K562 (cell line): Measurements from ENCODE around the gene TFAP2A. TPM values are rescaled to one million over a fixed set of nuclear protein-coding genes. Genes with fewer than 3 reads are reported as not detected.

Source experiments
- ARID1B ChIP-seq: fragments of 450-650 bp; IDR thresholded peaks from 2 replicates; pipeline ENCODE4 v1.6.1; 2016; ENCODE audit warnings: antibody characterized with exemption, mild to moderate bottlenecking, inconsistent platforms
- ATF1 ChIP-seq, 2 experiments: fragments of 450-650 bp in 1 of 2; IDR thresholded peaks; 2 replicates each; pipeline ENCODE4 v1.6.1; 2016; ENCODE audit warnings: missing compliant biosample characterization in 1 of 2, missing genetic modification characterization in 1 of 2
- BACH1 ChIP-seq: fragments of 200-800 bp; sonication (Bioruptor generic); IDR thresholded peaks from 2 replicates; pipeline ENCODE4 v1.6.1; 2016; ENCODE audit warnings: missing genetic modification characterization, missing compliant biosample characterization
- BCOR ChIP-seq: fragments of 450-650 bp; IDR thresholded peaks from 2 replicates; pipeline ENCODE4 v1.6.1; 2016
- CBFA2T3 ChIP-seq: fragments of 450-650 bp; IDR thresholded peaks from 2 replicates; pipeline ENCODE4 v1.6.1; 2017
- CCNT2 ChIP-seq: IDR thresholded peaks from 2 replicates; pipeline ENCODE4 v1.6.1; 2011; ENCODE audit warnings: borderline replicate concordance, low read depth, mild to moderate bottlenecking, moderate library complexity, mixed read lengths, low read length; ENCODE audit not compliant: insufficient read length; ENCODE audit errors: extremely low read depth
- CEBPB ChIP-seq: fragments of 450-650 bp; IDR thresholded peaks from 2 replicates; pipeline ENCODE4 v1.6.1; 2016; ENCODE audit warnings: missing genetic modification characterization, missing compliant biosample characterization
- ELF2 ChIP-seq: fragments of 250-450 bp; sonication (Bioruptor Pico); IDR thresholded peaks from 2 replicates; pipeline ENCODE4 v1.5.0; 2021; ENCODE audit warnings: mild to moderate bottlenecking
- HDAC2 ChIP-seq: fragments of 450-650 bp; IDR thresholded peaks from 2 replicates; pipeline ENCODE4 v1.6.1; 2016; ENCODE audit warnings: mild to moderate bottlenecking
- HMG20B ChIP-seq: fragments of 250-450 bp; sonication (Bioruptor Pico); IDR thresholded peaks from 2 replicates; pipeline ENCODE4 v1.5.0; 2021; ENCODE audit warnings: mild to moderate bottlenecking
- MCM2 ChIP-seq: fragments of 450-650 bp; IDR thresholded peaks from 2 replicates; pipeline ENCODE4 v1.6.1; 2017; ENCODE audit warnings: low read depth, mild to moderate bottlenecking
- NCOA4 ChIP-seq: fragments of 450-650 bp; IDR thresholded peaks from 2 replicates; pipeline ENCODE4 v1.6.1; 2018; ENCODE audit warnings: mild to moderate bottlenecking; ENCODE audit not compliant: partially characterized antibody
- OTX1 ChIP-seq: fragments of 450-650 bp; formaldehyde crosslinking; IDR thresholded peaks from 2 replicates; pipeline ENCODE4 v1.4.0; 2022; ENCODE audit warnings: mild to moderate bottlenecking
- POLR2AphosphoS2 ChIP-seq: IDR thresholded peaks from 2 replicates; pipeline ENCODE4 v1.6.1; 2012; ENCODE audit warnings: low read length, improper control_type of control experiment
- PRMT5 ChIP-seq: sonication (generic); formaldehyde crosslinking; IDR thresholded peaks from 2 replicates; pipeline ENCODE4 v1.5.0; 2020; ENCODE audit warnings: missing genetic modification reagents
- SMARCA5 ChIP-seq: fragments of 450-650 bp; IDR thresholded peaks from 2 replicates; pipeline ENCODE4 v1.6.1; 2016
- TAL1 ChIP-seq: fragments of 450-650 bp; IDR thresholded peaks from 2 replicates; pipeline ENCODE4 v1.6.1; 2016; ENCODE audit warnings: mild to moderate bottlenecking
- WHSC1 ChIP-seq: IDR thresholded peaks from one replicate; pipeline ENCODE4 v1.6.1; 2012; ENCODE audit warnings: low read length, control low read depth, inconsistent platforms
- ZKSCAN8 ChIP-seq: fragments of 200-800 bp; sonication (Bioruptor generic); IDR thresholded peaks from 2 replicates; pipeline ENCODE4 v1.6.1; 2016; ENCODE audit warnings: missing genetic modification characterization, missing compliant biosample characterization
- ZNF507 ChIP-seq: conservative IDR thresholded peaks from 2 replicates; pipeline ENCODE4 v1.6.1; 2017; ENCODE audit warnings: missing genetic modification characterization, missing compliant biosample characterization
- ZNF592 ChIP-seq: fragments of 450-650 bp; IDR thresholded peaks from 2 replicates; pipeline ENCODE4 v1.6.1; 2017; ENCODE audit warnings: antibody characterized with exemption, mild to moderate bottlenecking
- polyA plus RNA-seq, 8 experiments: library from polyadenylated mRNA; depleted of rRNA in 4 of 8; stranded (reverse) in 5 of 8; unstranded in 3 of 8; fragments of >200 nt; fragmentation: Nextera tagmentation in 2 of 8; fragmentation: Illumina TruSeq in 1 of 8; extraction: Ambion mirVana in 2 of 8; extraction: Trizol in 1 of 8; gene quantifications; 2 replicates each; pipeline versions ENCODE4 v1.2.1 to v1.2.3, GENCODE V29; 2011 to 2014; ENCODE audit warnings: inconsistent platforms in 1 of 8, missing spikeins in 1 of 8
- total RNA-seq, 7 experiments: library from RNA; depleted of rRNA in 6 of 7; stranded (reverse); fragments of >200 nt in 6 of 7; fragmentation: Illumina TruSeq in 2 of 7; extraction: Trizol in 2 of 7; gene quantifications; 2 replicates each; pipeline versions ENCODE4 v1.2.1 to v1.2.3, GENCODE V29; 2011 to 2021; ENCODE audit warnings: low replicate concordance in 1 of 7

TFAP2A gene
- total and polyA plus RNA-seq, 9 of the 15 experiments (the other 6 are each of a cell fraction or from before 2014, with no cell fraction given) = 0.14 to 0.53 (median 0.19) TPM; not detected in 1

- no peak for TF ChIP-seq MCM2
- TF ChIP-seq CCNT2 = peak; percentile 39
- TF ChIP-seq ZNF592 = 0 out of 2 replicates have a peak, but pooled peaks have one; percentile 34
- TF ChIP-seq OTX1 (CRISPR knock-in tag) = no peak
- peak; percentile 88 for TF ChIP-seq CEBPB (tag)
- no peak for TF ChIP-seq PRMT5 (CRISPR knock-in tag)
- no peak for TF ChIP-seq ZNF507
- 0 out of 2 replicates have a peak, but pooled peaks have one; percentile 14 for TF ChIP-seq BCOR
- no peak for TF ChIP-seq WHSC1
- peak; percentile 72 for TF ChIP-seq CBFA2T3
- TF ChIP-seq TAL1 = peak; percentile 26; the same call in 1 of the 2 replicates
- TF ChIP-seq ATF1 (CRISPR knock-in tag; IDR thresholded peaks at IDR 0.05) = no peak
- TF ChIP-seq ATF1 (tag; IDR thresholded peaks at IDR 0.05) = no peak
- TF ChIP-seq BACH1 (tag) = no peak
- TF ChIP-seq HDAC2 = 0 out of 2 replicates have a peak, but pooled peaks have one; percentile 51
- no peak for TF ChIP-seq ELF2 (CRISPR knock-in tag)
- TF ChIP-seq POLR2AphosphoS2 = no peak
- no peak for TF ChIP-seq HMG20B
- peak; percentile 92 for TF ChIP-seq ZKSCAN8 (CRISPR knock-in tag)
- TF ChIP-seq ARID1B = peak; percentile 43
- TF ChIP-seq SMARCA5 = no peak
- no peak for TF ChIP-seq NCOA4
These were observed 12.1 kb downstream of the TFAP2A start (continued) for GRCh38 chr6:10402648-10403311.
